MM.1S (cell line): ENCODE measurements around the gene CLDN11.

Experiments used
- DNase-seq: peaks from one replicate; pipeline ENCODE4 v3.0.0-alpha.2; 2015
- H2AFZ ChIP-seq: fragments of 300-600 bp; sonication (generic); 2 replicates; pipeline ENCODE4 v1.6.0; 2016; ENCODE audit warnings: antibody characterized with exemption, low read length
- H3F3A ChIP-seq: fragments of 300-600 bp; sonication (generic); 2 replicates; pipeline ENCODE4 v1.6.1; 2016; ENCODE audit warnings: mild to moderate bottlenecking, antibody characterized with exemption, low read length, moderate library complexity, mixed read lengths; ENCODE audit not compliant: insufficient read depth
- H3K27ac ChIP-seq: fragments of 300-600 bp; sonication (generic); 2 replicates; pipeline ENCODE4 v1.5.1; 2016; ENCODE audit warnings: mild to moderate bottlenecking, low read length
- H3K27me3 ChIP-seq: fragments of 300-600 bp; sonication (generic); replicated peaks from 2 replicates; pipeline ENCODE4 v1.6.0; 2016; ENCODE audit warnings: low read length; ENCODE audit not compliant: insufficient read depth
- H3K36me3 ChIP-seq: fragments of 300-600 bp; sonication (generic); replicated peaks from 2 replicates; pipeline ENCODE4 v1.6.1; 2016; ENCODE audit warnings: mild to moderate bottlenecking, low read length, mixed read lengths; ENCODE audit not compliant: insufficient read depth
- H3K4me1 ChIP-seq: fragments of 300-600 bp; sonication (generic); 2 replicates; pipeline ENCODE4 v1.6.1; 2016; ENCODE audit warnings: low read length, mixed read lengths
- H3K4me2 ChIP-seq: fragments of 300-600 bp; sonication (generic); 2 replicates; pipeline ENCODE4 v1.6.0; 2016; ENCODE audit warnings: low read depth, low read length
- H3K4me3 ChIP-seq: fragments of 300-600 bp; sonication (generic); 2 replicates; pipeline ENCODE4 v1.5.1; 2016; ENCODE audit warnings: low read length, mixed read lengths
- H3K79me2 ChIP-seq: fragments of 300-600 bp; sonication (generic); 2 replicates; pipeline ENCODE4 v1.6.1; 2016; ENCODE audit warnings: mixed run types, low read length, mixed read lengths
- H3K9ac ChIP-seq: fragments of 300-600 bp; sonication (generic); 2 replicates; pipeline ENCODE4 v1.6.1; 2016; ENCODE audit warnings: low read length, mixed read lengths
- H3K9me2 ChIP-seq: fragments of 300-600 bp; sonication (generic); replicated peaks from 2 replicates; pipeline ENCODE4 v1.6.1; 2016; ENCODE audit warnings: mild to moderate bottlenecking, low read length, mixed read lengths; ENCODE audit not compliant: insufficient read depth
- H3K9me3 ChIP-seq: fragments of 300-600 bp; sonication (generic); replicated peaks from 2 replicates; pipeline ENCODE4 v1.6.1; 2016; ENCODE audit warnings: mild to moderate bottlenecking, low read length, mixed read lengths; ENCODE audit not compliant: insufficient read depth
- H4K20me1 ChIP-seq: fragments of 300-600 bp; sonication (generic); 2 replicates; pipeline ENCODE4 v1.6.1; 2016; ENCODE audit warnings: mild to moderate bottlenecking, low read length, moderate library complexity, mixed read lengths; ENCODE audit not compliant: insufficient read depth
- CTCF ChIP-seq: fragments of 300-600 bp; sonication (generic); IDR thresholded peaks from 2 replicates; pipeline ENCODE4 v1.5.1; 2016; ENCODE audit warnings: antibody characterized with exemption, low read length, mixed read lengths
- EZH2 ChIP-seq: fragments of 300-600 bp; sonication (generic); optimal IDR thresholded peaks from 2 replicates; pipeline ENCODE3; 2017; ENCODE audit warnings: low read depth, mild to moderate bottlenecking, antibody characterized with exemption, low read length, mixed read lengths
- EZH2phosphoT487 ChIP-seq: fragments of 300-600 bp; sonication (generic); IDR thresholded peaks from 2 replicates; pipeline ENCODE4 v1.6.1; 2018; ENCODE audit warnings: antibody characterized with exemption, low read length

Gene CLDN11

DNA sequence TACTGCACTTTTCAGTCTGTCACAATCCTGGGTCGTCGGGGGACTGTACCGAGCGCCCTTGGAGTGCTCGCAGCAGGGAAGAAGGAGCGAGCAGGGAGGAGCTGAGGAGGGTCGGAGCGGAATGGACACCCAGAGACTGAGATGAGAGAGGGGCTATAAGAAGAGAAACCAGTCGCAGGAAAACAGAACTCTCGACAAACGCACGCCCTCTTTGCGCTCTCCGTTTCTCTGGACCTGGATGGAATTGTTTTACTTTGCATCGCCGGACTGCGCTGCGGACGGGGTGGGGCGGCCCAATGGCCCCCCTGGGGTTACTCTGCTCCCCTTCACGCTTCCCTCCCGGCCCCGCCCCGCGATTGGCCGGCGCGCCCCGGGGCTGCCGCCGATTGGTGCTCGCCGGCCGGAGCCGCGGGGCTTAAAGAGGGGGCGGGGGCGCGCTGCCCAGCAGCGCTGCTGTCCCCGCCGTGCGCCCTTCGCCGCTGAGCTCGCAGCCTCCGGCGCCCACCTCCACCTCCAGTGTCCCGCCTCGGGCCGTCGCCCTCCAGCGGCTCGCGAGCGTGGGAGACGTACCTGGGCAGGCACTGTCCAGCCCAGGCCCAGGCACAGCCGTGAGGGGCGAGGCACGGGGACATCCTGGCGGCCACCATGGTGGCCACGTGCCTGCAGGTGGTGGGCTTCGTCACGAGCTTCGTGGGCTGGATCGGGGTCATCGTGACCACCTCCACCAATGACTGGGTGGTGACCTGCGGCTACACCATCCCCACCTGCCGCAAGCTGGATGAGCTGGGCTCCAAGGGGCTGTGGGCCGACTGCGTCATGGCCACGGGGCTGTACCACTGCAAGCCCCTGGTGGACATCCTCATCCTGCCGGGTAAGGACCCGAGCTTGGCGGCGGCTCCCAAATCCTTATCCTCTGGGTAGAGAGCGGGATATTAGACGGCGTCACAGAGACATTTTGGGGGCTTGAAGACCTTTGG lies at the start of gene CLDN11:
Gene CLDN11, plus strand, starts transcription at position 447 of the 977 bp plus-strand sequence. Its CDS starts 199 bp downstream, at position 646.
- no peak for DNase-seq
- H3K79me2 ChIP-seq, result no peaks in the 10 kb centered on the region
- TF ChIP-seq CTCF (no peak), EZH2 (no peak), EZH2phosphoT487 (no peak)
- no peak within 1 kb of the TSS for H3K27ac ChIP-seq
- H3K4me2 ChIP-seq, result peak within 1 kb of the TSS; percentile 27; the same call in 1 of the 2 replicates
- no peaks in the 10 kb centered on the region for H3K27me3 ChIP-seq
- no peaks in the 10 kb centered on the region for H3K36me3 ChIP-seq
- no peaks in the 10 kb centered on the region for H4K20me1 ChIP-seq
- H3K9me2 ChIP-seq, result no peaks in the 10 kb centered on the region
- H3F3A ChIP-seq, result no peaks in the 10 kb centered on the region
- no peak within 1 kb of the TSS for H3K9ac ChIP-seq
- no peaks in the 10 kb centered on the region for H3K9me3 ChIP-seq
- no peak within 1 kb of the TSS for H2AFZ ChIP-seq
- H3K4me1 ChIP-seq, result no peaks in the 10 kb centered on the region
- no peak within 1 kb of the TSS for H3K4me3 ChIP-seq

- Histone ChIP-seq H3K9ac (no peak overlapping the region), H3K9me2 (no peaks in the 10 kb centered on the region), H2AFZ (no peak overlapping the region), H3K4me3 (no peak overlapping the region), H3K9me3 (no peaks in the 10 kb centered on the region), H3K4me2 (no peak overlapping the region), H3F3A (no peaks in the 10 kb centered on the region), H3K27ac (no peak overlapping the region), H3K4me1 (no peaks in the 10 kb centered on the region), H4K20me1 (no peaks in the 10 kb centered on the region), H3K36me3 (no peaks in the 10 kb centered on the region), H3K79me2 (peaks cover 56% of the 10 kb centered on the region), H3K27me3 (no peaks in the 10 kb centered on the region)
- peak; percentile 41 for TF ChIP-seq CTCF
- no peak for TF ChIP-seq EZH2phosphoT487
- DNase-seq, result no peak
Observed at GRCh38 chr3:170368921-170369320, 49.7 kb upstream of the CLDN11 start.

DNA sequence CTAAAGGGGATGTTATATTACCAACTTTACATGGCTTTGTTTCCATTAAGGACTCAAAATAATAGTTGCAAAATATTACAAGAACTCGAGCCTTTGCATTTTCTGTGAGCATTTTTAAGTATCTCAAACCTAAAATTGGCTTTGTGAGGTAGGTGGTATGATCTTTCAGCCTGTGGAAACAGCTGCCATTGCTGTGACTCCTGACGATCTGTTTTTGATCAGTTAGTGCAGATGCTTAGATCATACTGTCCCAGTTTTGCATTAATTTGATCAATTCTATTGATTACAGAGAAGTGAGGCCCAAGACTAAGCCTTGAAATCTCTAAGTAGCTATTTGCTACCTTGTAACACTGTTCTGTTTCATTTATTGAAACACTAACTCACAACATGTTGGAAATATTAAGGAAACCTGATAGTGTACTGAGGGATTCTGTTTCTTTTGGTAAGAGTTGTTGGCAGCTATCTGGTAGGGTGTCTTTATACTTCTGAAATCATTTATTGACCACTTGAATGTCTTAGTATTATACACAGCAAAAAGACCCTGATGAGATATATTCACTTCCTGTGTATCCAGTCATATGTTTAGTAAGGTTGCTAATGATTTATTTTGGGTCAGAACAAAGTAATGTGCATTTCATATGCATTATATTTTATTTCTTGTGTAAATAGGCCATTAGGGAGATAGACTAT lies 46.3 kb upstream of the CLDN11 start:
- Histone ChIP-seq H2AFZ (no peak overlapping the region), H3K27me3 (no peaks in the 10 kb centered on the region), H3K79me2 (peaks cover 49% of the 10 kb centered on the region), H3K36me3 (no peaks in the 10 kb centered on the region), H3K27ac (no peak overlapping the region), H3K4me2 (no peak overlapping the region), H3K9ac (no peak overlapping the region), H3K9me2 (no peaks in the 10 kb centered on the region), H4K20me1 (no peaks in the 10 kb centered on the region), H3F3A (no peaks in the 10 kb centered on the region), H3K4me1 (no peaks in the 10 kb centered on the region), H3K9me3 (no peaks in the 10 kb centered on the region), H3K4me3 (no peak overlapping the region)
- no peak for DNase-seq
- TF ChIP-seq CTCF (no peak), EZH2phosphoT487 (no peak), EZH2 (no peak)
